HG02973 (cell line): Measurements from ENCODE around the gene LYL1.
A peak's percentile ranks its signal among the peaks of the same experiment; 100 is the strongest.

Source experiments
- ATAC-seq: cut with Tn5 transposase; IDR thresholded peaks from one replicate; pipeline ENCODE4 v1.9.1; 2021; ENCODE audit warnings: moderate library complexity; ENCODE audit not compliant: unreplicated experiment

LYL1 gene

GRCh38 chr19:13110099-13110610 is 7.5 kb upstream of the LYL1 start:
- no peak for ATAC-seq

GRCh38 chr19:13109361-13110098 is 6.9 kb upstream of the LYL1 start:
- ATAC-seq: no peak

GRCh38 chr19:13104848-13105711 is 2.4 kb upstream of the LYL1 start:
- ATAC-seq: no peak

GRCh38 chr19:13104360-13104847 is 1.7 kb upstream of the LYL1 start:
- no peak for ATAC-seq

- no peak for ATAC-seq
Measured at GRCh38 chr19:13103581-13104359, 1.1 kb upstream of the LYL1 start.

- ATAC-seq: peak; percentile 4
Measured at GRCh38 chr19:13102416-13102665, 317 bp downstream of the LYL1 start.

- no peak for ATAC-seq
Measured at GRCh38 chr19:13101590-13102415, 855 bp downstream of the LYL1 start.

GRCh38 chr19:13100841-13101589 is 1.6 kb downstream of the LYL1 start:
- ATAC-seq: no peak

GRCh38 chr19:13100031-13100588 is 2.5 kb downstream of the LYL1 start:
- peak; percentile 30 for ATAC-seq

GRCh38 chr19:13099073-13099999 is 3.3 kb downstream of the LYL1 start:
- ATAC-seq: no peak

- ATAC-seq: no peak
Measured at GRCh38 chr19:13098277-13099072, 4.2 kb downstream of the LYL1 start.

- ATAC-seq: no peak
Measured at GRCh38 chr19:13097463-13098258, 5.0 kb downstream of the LYL1 start.

GRCh38 chr19:13097033-13097462 is 5.6 kb downstream of the LYL1 start:
- no peak for ATAC-seq

- ATAC-seq: no peak
Measured at GRCh38 chr19:13095934-13096927, 6.4 kb downstream of the LYL1 start.

GRCh38 chr19:13095393-13095784 is 7.3 kb downstream of the LYL1 start:
- ATAC-seq: no peak
